Loucy (cell line): ENCODE measurements around the gene PATE1.

ENCODE experiments used
- H2AFZ ChIP-seq: fragments of 200-600 bp; sonication (generic); 2 replicates; pipeline ENCODE4 v1.6.0; 2016; ENCODE audit warnings: antibody characterized with exemption, mild to moderate bottlenecking, low read length, moderate library complexity
- H3F3A ChIP-seq: fragments of 200-600 bp; 2 replicates; pipeline ENCODE4 v1.6.0; 2016; ENCODE audit warnings: antibody characterized with exemption, low read depth, mild to moderate bottlenecking
- H3K27me3 ChIP-seq: fragments of 200-600 bp; sonication (generic); 2 replicates; pipeline ENCODE4 v1.6.1; 2014; ENCODE audit warnings: low read length, mild to moderate bottlenecking; ENCODE audit not compliant: insufficient read depth, poor library complexity, severe bottlenecking
- H3K36me3 ChIP-seq: fragments of 200-600 bp; sonication (generic); 2 replicates; pipeline ENCODE4 v1.6.1; 2016; ENCODE audit warnings: low read length; ENCODE audit not compliant: insufficient read depth
- H3K4me1 ChIP-seq: fragments of 200-600 bp; sonication (generic); 2 replicates; pipeline ENCODE4 v1.5.1; 2014; ENCODE audit warnings: low read length, mild to moderate bottlenecking; ENCODE audit not compliant: insufficient read depth, poor library complexity, severe bottlenecking
- H3K4me2 ChIP-seq: fragments of 200-600 bp; sonication (generic); 2 replicates; pipeline ENCODE4 v1.6.0; 2014; ENCODE audit warnings: antibody characterized with exemption, low read length, low read depth, mild to moderate bottlenecking; ENCODE audit not compliant: poor library complexity, severe bottlenecking
- H3K4me3 ChIP-seq: fragments of 200-600 bp; sonication (generic); 2 replicates; pipeline ENCODE4 v1.5.1; 2014; ENCODE audit warnings: low read length, mild to moderate bottlenecking, mixed read lengths; ENCODE audit not compliant: poor library complexity, severe bottlenecking
- H3K79me2 ChIP-seq: fragments of 200-600 bp; sonication (generic); 2 replicates; pipeline ENCODE4 v1.6.1; 2014; ENCODE audit warnings: low read length; ENCODE audit not compliant: insufficient read depth
- H3K9ac ChIP-seq: fragments of 200-600 bp; sonication (generic); 2 replicates; pipeline ENCODE4 v1.6.0; 2014; ENCODE audit warnings: mild to moderate bottlenecking, low read depth, low read length, moderate library complexity; ENCODE audit not compliant: poor library complexity, severe bottlenecking
- H3K9me2 ChIP-seq: fragments of 200-600 bp; sonication (generic); replicated peaks from 2 replicates; pipeline ENCODE4 v1.6.1; 2016; ENCODE audit warnings: low read depth, low read length, mixed read lengths
- H3K9me3 ChIP-seq: fragments of 200-600 bp; sonication (generic); 2 replicates; pipeline ENCODE4 v1.6.1; 2014; ENCODE audit warnings: mild to moderate bottlenecking, antibody characterized with exemption, low read length, low read depth; ENCODE audit not compliant: insufficient read depth
- H4K20me1 ChIP-seq: fragments of 200-600 bp; sonication (generic); 2 replicates; pipeline ENCODE4 v1.6.0; 2014; ENCODE audit warnings: antibody characterized with exemption, low read length, mild to moderate bottlenecking; ENCODE audit not compliant: insufficient read depth, poor library complexity, severe bottlenecking
- CTCF ChIP-seq: fragments of 200-600 bp; sonication (generic); conservative IDR thresholded peaks from 2 replicates; pipeline ENCODE4 v1.5.1; 2014; ENCODE audit warnings: mild to moderate bottlenecking, antibody characterized with exemption, low read length
- EZH2phosphoT487 ChIP-seq: fragments of 200-600 bp; IDR thresholded peaks from 2 replicates; pipeline ENCODE4 v1.6.1; 2018; ENCODE audit warnings: antibody characterized with exemption, mild to moderate bottlenecking, moderate library complexity, borderline replicate concordance

Gene PATE1

GRCh38 chr11:125720781-125721180 is 25.3 kb upstream of the PATE1 start:
- no peaks in the 10 kb centered on the region for H3K4me1 ChIP-seq
- TF ChIP-seq CTCF: no peak
- no peak overlapping the region for H2AFZ ChIP-seq
- H3K9ac ChIP-seq: no peak overlapping the region
- H3F3A ChIP-seq: no peaks in the 10 kb centered on the region
- no peak overlapping the region for H3K4me3 ChIP-seq
- no peaks in the 10 kb centered on the region for H3K9me2 ChIP-seq
- H4K20me1 ChIP-seq: no peaks in the 10 kb centered on the region
- H3K36me3 ChIP-seq: no peaks in the 10 kb centered on the region
- no peak overlapping the region for H3K4me2 ChIP-seq
- H3K27me3 ChIP-seq: no peaks in the 10 kb centered on the region
- H3K9me3 ChIP-seq: no peaks in the 10 kb centered on the region
- no peaks in the 10 kb centered on the region for H3K79me2 ChIP-seq

GRCh38 chr11:125724125-125724524 is 22.0 kb upstream of the PATE1 start:
- H3K4me1 ChIP-seq: no peaks in the 10 kb centered on the region
- no peaks in the 10 kb centered on the region for H3K9me3 ChIP-seq
- no peaks in the 10 kb centered on the region for H3K9me2 ChIP-seq
- no peaks in the 10 kb centered on the region for H4K20me1 ChIP-seq
- no peak overlapping the region for H3K4me2 ChIP-seq
- TF ChIP-seq EZH2phosphoT487 (no peak), CTCF (peak; percentile 64)
- no peak overlapping the region for H2AFZ ChIP-seq
- no peaks in the 10 kb centered on the region for H3K27me3 ChIP-seq
- H3K79me2 ChIP-seq: no peaks in the 10 kb centered on the region
- H3F3A ChIP-seq: no peaks in the 10 kb centered on the region
- no peak overlapping the region for H3K9ac ChIP-seq
- H3K4me3 ChIP-seq: no peak overlapping the region
- H3K36me3 ChIP-seq: no peaks in the 10 kb centered on the region

- H3K79me2 ChIP-seq: no peaks in the 10 kb centered on the region
- no peaks in the 10 kb centered on the region for H3K9me3 ChIP-seq
- TF ChIP-seq EZH2phosphoT487 (no peak), CTCF (no peak)
- no peaks in the 10 kb centered on the region for H3K9me2 ChIP-seq
- H3K27me3 ChIP-seq: no peaks in the 10 kb centered on the region
- no peak overlapping the region for H3K9ac ChIP-seq
- H3K36me3 ChIP-seq: no peaks in the 10 kb centered on the region
- peaks cover 15% of the 10 kb centered on the region for H3K4me1 ChIP-seq
- no peak overlapping the region for H2AFZ ChIP-seq
- H4K20me1 ChIP-seq: no peaks in the 10 kb centered on the region
- H3K4me2 ChIP-seq: no peak overlapping the region
- H3K4me3 ChIP-seq: no peak overlapping the region
- H3F3A ChIP-seq: no peaks in the 10 kb centered on the region
Measured at GRCh38 chr11:125728969-125729368, 17.1 kb upstream of the PATE1 start.
